SU-DHL-6 (cell line): ENCODE measurements around the gene MPHOSPH9.

ENCODE experiments used
- EZH2phosphoT487 ChIP-seq: fragments of 200-600 bp; sonication (generic), shearing (Covaris generic); conservative IDR thresholded peaks from 2 replicates; pipeline ENCODE4 v1.6.1; 2018; ENCODE audit warnings: mild to moderate bottlenecking, antibody characterized with exemption, low read length, moderate library complexity, mixed read lengths
- TF ChIP-seq, protein P1 (sequence below): fragments of 200-600 bp; sonication (generic); IDR thresholded peaks from one replicate; pipeline ENCODE4 v1.5.1; 2017; ENCODE audit warnings: antibody characterized with exemption, mild to moderate bottlenecking, low read length, moderate library complexity; ENCODE audit not compliant: insufficient read depth, poor library complexity, severe bottlenecking

DNA sequence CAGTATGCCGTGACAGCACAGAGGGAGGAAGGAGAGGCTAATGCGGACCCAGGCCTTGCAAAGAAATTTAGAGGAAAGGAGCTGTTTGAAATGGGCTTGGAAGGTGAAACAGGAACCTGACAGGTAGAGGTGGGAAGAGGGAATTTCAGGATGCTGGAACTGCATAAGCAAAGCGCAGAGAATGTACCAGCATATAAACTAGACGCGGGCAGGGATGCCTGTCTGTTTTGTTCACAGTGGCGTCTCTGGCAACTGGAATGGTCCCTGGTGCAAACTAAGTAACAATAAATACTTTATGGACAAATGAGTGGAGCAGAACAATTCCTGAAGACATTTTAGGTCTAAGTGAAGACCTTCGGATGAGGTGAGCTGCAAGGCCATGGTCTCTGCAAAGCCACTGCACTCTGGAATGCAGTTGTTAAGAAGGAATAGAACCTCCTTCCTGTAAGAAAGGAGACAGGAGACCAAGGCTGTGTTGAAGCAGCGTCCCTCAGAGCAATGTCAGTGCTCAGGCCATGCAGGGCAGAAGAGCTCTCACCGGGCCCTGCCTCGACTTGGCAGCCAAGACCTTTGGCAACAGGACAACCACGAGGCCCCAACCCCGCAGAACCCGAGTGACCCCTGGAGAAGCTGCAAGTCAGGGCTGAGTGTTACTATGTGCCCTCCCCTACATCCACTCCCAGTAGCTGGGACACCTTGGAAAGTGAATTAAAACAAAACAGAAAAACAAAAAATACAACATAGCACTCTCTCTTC is 124.8 kb downstream of the MPHOSPH9 start:
- no peak for TF ChIP-seq EZH2phosphoT487
- TF ChIP-seq, protein P1, sequence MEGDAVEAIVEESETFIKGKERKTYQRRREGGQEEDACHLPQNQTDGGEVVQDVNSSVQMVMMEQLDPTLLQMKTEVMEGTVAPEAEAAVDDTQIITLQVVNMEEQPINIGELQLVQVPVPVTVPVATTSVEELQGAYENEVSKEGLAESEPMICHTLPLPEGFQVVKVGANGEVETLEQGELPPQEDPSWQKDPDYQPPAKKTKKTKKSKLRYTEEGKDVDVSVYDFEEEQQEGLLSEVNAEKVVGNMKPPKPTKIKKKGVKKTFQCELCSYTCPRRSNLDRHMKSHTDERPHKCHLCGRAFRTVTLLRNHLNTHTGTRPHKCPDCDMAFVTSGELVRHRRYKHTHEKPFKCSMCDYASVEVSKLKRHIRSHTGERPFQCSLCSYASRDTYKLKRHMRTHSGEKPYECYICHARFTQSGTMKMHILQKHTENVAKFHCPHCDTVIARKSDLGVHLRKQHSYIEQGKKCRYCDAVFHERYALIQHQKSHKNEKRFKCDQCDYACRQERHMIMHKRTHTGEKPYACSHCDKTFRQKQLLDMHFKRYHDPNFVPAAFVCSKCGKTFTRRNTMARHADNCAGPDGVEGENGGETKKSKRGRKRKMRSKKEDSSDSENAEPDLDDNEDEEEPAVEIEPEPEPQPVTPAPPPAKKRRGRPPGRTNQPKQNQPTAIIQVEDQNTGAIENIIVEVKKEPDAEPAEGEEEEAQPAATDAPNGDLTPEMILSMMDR: no peak
